Neural cell (in vitro differentiated cells): ENCODE results near the gene WIPF3. TPM values are rescaled to one million over a fixed set of nuclear protein-coding genes. Genes with fewer than 3 reads are reported as not detected.

ENCODE experiments used
- H2AFZ ChIP-seq: fragments of 200-600, 300-800 bp; sonication (generic), shearing (Covaris generic); 2 replicates; pipeline ENCODE4 v1.6.0; 2014; ENCODE audit warnings: low read depth, mild to moderate bottlenecking, antibody characterized with exemption, low read length, moderate library complexity
- H3F3A ChIP-seq: fragments of 200-600 bp; shearing (Covaris generic); 2 replicates; pipeline ENCODE4 v1.6.1; 2016; ENCODE audit warnings: mild to moderate bottlenecking, moderate library complexity, mixed read lengths, antibody characterized with exemption, low read length; ENCODE audit not compliant: insufficient read depth, poor library complexity, severe bottlenecking
- H3K27ac ChIP-seq: fragments of 200-600, 300-800 bp; sonication (generic), shearing (Covaris generic); 2 replicates; pipeline ENCODE4 v1.5.1; 2014; ENCODE audit warnings: mild to moderate bottlenecking, low read length, moderate library complexity
- H3K27me3 ChIP-seq: fragments of 300-800, 200-600 bp; sonication (generic), shearing (Covaris generic); 2 replicates; pipeline ENCODE4 v1.6.0; 2014; ENCODE audit warnings: mild to moderate bottlenecking, low read depth, low read length, moderate library complexity; ENCODE audit not compliant: insufficient read depth
- H3K36me3 ChIP-seq: fragments of 300-800, 200-600 bp; sonication (generic), shearing (Covaris generic); 2 replicates; pipeline ENCODE4 v1.5.1; 2014; ENCODE audit warnings: mild to moderate bottlenecking, antibody characterized with exemption, low read length, moderate library complexity; ENCODE audit not compliant: insufficient read depth
- H3K4me2 ChIP-seq: fragments of 300-800, 200-600 bp; sonication (generic), shearing (Covaris generic); 2 replicates; pipeline ENCODE4 v1.6.0; 2014; ENCODE audit warnings: mild to moderate bottlenecking, low read length
- H3K4me3 ChIP-seq: fragments of 300-800, 200-600 bp; sonication (generic), shearing (Covaris generic); 2 replicates; pipeline ENCODE4 v1.5.1; 2014; ENCODE audit warnings: mild to moderate bottlenecking, low read length, moderate library complexity
- H3K79me2 ChIP-seq: fragments of 200-600 bp; shearing (Covaris generic); replicated peaks from 2 replicates; pipeline ENCODE4 v1.6.0; 2014; ENCODE audit warnings: mild to moderate bottlenecking, low read length, moderate library complexity; ENCODE audit not compliant: insufficient read depth
- H3K9ac ChIP-seq: fragments of 300-800, 200-600 bp; sonication (generic), shearing (Covaris generic); 2 replicates; pipeline ENCODE4 v1.6.1; 2016; ENCODE audit warnings: mild to moderate bottlenecking, low read length, mixed read lengths
- H3K9me2 ChIP-seq: fragments of 200-600 bp; shearing (Covaris generic); 2 replicates; pipeline ENCODE4 v1.6.1; 2016; ENCODE audit warnings: mild to moderate bottlenecking, low read length, mixed read lengths; ENCODE audit not compliant: insufficient read depth
- H3K9me3 ChIP-seq: fragments of 200-600, 300-800 bp; sonication (generic), shearing (Covaris generic); 2 replicates; pipeline ENCODE4 v1.6.1; 2016; ENCODE audit warnings: mild to moderate bottlenecking, mixed run types, low read length, moderate library complexity, mixed read lengths
- H4K20me1 ChIP-seq: fragments of 200-600 bp; shearing (Covaris generic); 2 replicates; pipeline ENCODE4 v1.6.1; 2016; ENCODE audit warnings: mild to moderate bottlenecking, mixed run types; ENCODE audit not compliant: insufficient read depth
- EP300 ChIP-seq: fragments of 450-650 bp; conservative IDR thresholded peaks from 2 replicates; pipeline ENCODE4 v1.6.1; 2014; ENCODE audit warnings: antibody characterized with exemption, mild to moderate bottlenecking, moderate library complexity; ENCODE audit not compliant: poor library complexity, severe bottlenecking
- EZH2 ChIP-seq: fragments of 200-600, 300-800 bp; shearing (Covaris generic), sonication (generic); IDR thresholded peaks from 2 replicates; pipeline ENCODE4 v1.6.1; 2014; ENCODE audit warnings: antibody characterized with exemption, low read length, borderline replicate concordance, mild to moderate bottlenecking; ENCODE audit not compliant: insufficient read depth, poor library complexity, severe bottlenecking
- MXI1 ChIP-seq: fragments of 450-650 bp; conservative IDR thresholded peaks from 2 replicates; pipeline ENCODE4 v1.6.1; 2014; ENCODE audit warnings: antibody characterized with exemption, mild to moderate bottlenecking; ENCODE audit not compliant: poor library complexity, severe bottlenecking
- POLR2AphosphoS5 ChIP-seq: IDR thresholded peaks from 2 replicates; pipeline ENCODE4 v1.6.1; 2012
- RAD21 ChIP-seq: fragments of 450-650 bp; conservative IDR thresholded peaks from 2 replicates; pipeline ENCODE4 v1.6.1; 2014; ENCODE audit warnings: antibody characterized with exemption, mild to moderate bottlenecking, moderate library complexity
- SMC3 ChIP-seq: fragments of 450-650 bp; conservative IDR thresholded peaks from 2 replicates; pipeline ENCODE4 v1.6.1; 2014; ENCODE audit warnings: antibody characterized with exemption, mild to moderate bottlenecking, moderate library complexity; ENCODE audit not compliant: poor library complexity
- TAF1 ChIP-seq: IDR thresholded peaks from 2 replicates; pipeline ENCODE4 v1.6.1; 2012; ENCODE audit warnings: low read depth
- polyA plus RNA-seq: library from polyadenylated mRNA; depleted of rRNA; stranded (reverse); fragments of >200 nt; gene quantifications from 2 replicates; pipeline ENCODE4 v1.2.3, GENCODE V29; 2014
- TF ChIP-seq, protein P1 (sequence below): IDR thresholded peaks from 2 replicates; pipeline ENCODE4 v1.6.1; 2012; ENCODE audit warnings: borderline replicate concordance
- TF ChIP-seq, protein P2 (sequence below): fragments of 450-650 bp; IDR thresholded peaks from 2 replicates; pipeline ENCODE4 v1.5.1; 2014; ENCODE audit warnings: antibody characterized with exemption, mild to moderate bottlenecking, moderate library complexity; ENCODE audit not compliant: poor library complexity, severe bottlenecking

The WIPF3 gene
- polyA plus RNA-seq, 1 donor from 2014 or later = 3.8 TPM

DNA sequence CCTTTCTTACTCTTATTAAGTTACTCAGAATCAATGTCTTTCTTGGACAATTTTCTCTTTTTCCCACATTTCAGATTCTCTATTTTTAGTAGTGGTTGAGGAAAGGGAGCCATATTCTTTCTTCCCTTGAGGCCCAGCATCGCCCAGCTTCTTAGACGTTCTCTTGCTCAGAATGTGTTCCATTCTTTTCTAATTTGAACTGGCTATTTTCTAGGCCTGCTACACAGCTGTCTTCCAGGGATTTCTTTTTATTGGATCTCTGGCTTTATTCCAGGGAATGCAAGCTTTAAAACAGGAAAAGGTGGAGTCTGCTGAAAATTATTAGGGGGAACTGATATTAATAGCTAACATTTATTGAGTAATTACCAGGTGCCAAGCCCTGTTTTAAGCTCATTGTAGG, 58.3 kb downstream of the WIPF3 start:
- Histone ChIP-seq H3K36me3 (no peaks in the 10 kb centered on the region), H3K9me2 (no peaks in the 10 kb centered on the region), H3K9ac (no peak overlapping the region), H3K79me2 (no peaks in the 10 kb centered on the region), H4K20me1 (no peaks in the 10 kb centered on the region), H3F3A (no peaks in the 10 kb centered on the region), H3K4me2 (no peak overlapping the region), H3K9me3 (no peaks in the 10 kb centered on the region), H3K27ac (no peak overlapping the region), H2AFZ (no peak overlapping the region), H3K4me3 (no peak overlapping the region), H3K27me3 (no peaks in the 10 kb centered on the region)
- TF ChIP-seq, protein P1, sequence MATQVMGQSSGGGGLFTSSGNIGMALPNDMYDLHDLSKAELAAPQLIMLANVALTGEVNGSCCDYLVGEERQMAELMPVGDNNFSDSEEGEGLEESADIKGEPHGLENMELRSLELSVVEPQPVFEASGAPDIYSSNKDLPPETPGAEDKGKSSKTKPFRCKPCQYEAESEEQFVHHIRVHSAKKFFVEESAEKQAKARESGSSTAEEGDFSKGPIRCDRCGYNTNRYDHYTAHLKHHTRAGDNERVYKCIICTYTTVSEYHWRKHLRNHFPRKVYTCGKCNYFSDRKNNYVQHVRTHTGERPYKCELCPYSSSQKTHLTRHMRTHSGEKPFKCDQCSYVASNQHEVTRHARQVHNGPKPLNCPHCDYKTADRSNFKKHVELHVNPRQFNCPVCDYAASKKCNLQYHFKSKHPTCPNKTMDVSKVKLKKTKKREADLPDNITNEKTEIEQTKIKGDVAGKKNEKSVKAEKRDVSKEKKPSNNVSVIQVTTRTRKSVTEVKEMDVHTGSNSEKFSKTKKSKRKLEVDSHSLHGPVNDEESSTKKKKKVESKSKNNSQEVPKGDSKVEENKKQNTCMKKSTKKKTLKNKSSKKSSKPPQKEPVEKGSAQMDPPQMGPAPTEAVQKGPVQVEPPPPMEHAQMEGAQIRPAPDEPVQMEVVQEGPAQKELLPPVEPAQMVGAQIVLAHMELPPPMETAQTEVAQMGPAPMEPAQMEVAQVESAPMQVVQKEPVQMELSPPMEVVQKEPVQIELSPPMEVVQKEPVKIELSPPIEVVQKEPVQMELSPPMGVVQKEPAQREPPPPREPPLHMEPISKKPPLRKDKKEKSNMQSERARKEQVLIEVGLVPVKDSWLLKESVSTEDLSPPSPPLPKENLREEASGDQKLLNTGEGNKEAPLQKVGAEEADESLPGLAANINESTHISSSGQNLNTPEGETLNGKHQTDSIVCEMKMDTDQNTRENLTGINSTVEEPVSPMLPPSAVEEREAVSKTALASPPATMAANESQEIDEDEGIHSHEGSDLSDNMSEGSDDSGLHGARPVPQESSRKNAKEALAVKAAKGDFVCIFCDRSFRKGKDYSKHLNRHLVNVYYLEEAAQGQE = no peak
- TF ChIP-seq POLR2AphosphoS5 = no peak
- no peak for TF ChIP-seq SMC3
- no peak for TF ChIP-seq EZH2
- no peak for TF ChIP-seq TAF1
- no peak for TF ChIP-seq MXI1
- TF ChIP-seq, protein P2, sequence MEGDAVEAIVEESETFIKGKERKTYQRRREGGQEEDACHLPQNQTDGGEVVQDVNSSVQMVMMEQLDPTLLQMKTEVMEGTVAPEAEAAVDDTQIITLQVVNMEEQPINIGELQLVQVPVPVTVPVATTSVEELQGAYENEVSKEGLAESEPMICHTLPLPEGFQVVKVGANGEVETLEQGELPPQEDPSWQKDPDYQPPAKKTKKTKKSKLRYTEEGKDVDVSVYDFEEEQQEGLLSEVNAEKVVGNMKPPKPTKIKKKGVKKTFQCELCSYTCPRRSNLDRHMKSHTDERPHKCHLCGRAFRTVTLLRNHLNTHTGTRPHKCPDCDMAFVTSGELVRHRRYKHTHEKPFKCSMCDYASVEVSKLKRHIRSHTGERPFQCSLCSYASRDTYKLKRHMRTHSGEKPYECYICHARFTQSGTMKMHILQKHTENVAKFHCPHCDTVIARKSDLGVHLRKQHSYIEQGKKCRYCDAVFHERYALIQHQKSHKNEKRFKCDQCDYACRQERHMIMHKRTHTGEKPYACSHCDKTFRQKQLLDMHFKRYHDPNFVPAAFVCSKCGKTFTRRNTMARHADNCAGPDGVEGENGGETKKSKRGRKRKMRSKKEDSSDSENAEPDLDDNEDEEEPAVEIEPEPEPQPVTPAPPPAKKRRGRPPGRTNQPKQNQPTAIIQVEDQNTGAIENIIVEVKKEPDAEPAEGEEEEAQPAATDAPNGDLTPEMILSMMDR = no peak
- TF ChIP-seq RAD21 = no peak
- TF ChIP-seq EP300 = no peak

DNA sequence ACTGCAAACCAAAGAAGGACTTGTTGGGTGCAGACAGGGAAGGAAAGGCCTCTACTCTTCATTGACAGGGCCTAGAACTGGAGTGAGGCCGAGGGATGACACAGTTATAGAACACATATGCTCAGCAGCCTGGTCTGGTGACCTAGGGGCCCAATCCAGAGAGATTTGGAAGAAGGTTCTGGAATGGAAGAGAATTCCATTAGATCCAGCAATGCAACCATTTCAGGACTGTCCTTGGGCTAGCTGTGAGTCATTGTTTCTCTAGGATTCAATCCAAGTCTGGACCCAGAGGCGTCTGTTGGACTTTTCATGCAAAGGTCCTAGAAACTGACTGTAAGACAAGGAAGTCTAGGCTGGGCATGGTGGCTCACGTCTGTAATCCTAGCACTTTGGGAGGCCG, 59.2 kb downstream of the WIPF3 start:
- Histone ChIP-seq H3K9me3 (no peaks in the 10 kb centered on the region), H2AFZ (no peak overlapping the region), H3K36me3 (no peaks in the 10 kb centered on the region), H3K27me3 (no peaks in the 10 kb centered on the region), H4K20me1 (no peaks in the 10 kb centered on the region), H3F3A (no peaks in the 10 kb centered on the region), H3K9ac (no peak overlapping the region), H3K4me2 (no peak overlapping the region), H3K9me2 (no peaks in the 10 kb centered on the region), H3K79me2 (no peaks in the 10 kb centered on the region), H3K27ac (no peak overlapping the region), H3K4me3 (no peak overlapping the region)
- TF ChIP-seq MXI1 (no peak), EP300 (no peak), TAF1 (no peak), EZH2 (no peak), RAD21 (no peak), POLR2AphosphoS5 (no peak), SMC3 (no peak)
- TF ChIP-seq, protein P1 = no peak
- TF ChIP-seq, protein P2 = no peak
